Measurements from ENCODE around the gene PCF11.

- TF ChIP-seq, protein P1, sequence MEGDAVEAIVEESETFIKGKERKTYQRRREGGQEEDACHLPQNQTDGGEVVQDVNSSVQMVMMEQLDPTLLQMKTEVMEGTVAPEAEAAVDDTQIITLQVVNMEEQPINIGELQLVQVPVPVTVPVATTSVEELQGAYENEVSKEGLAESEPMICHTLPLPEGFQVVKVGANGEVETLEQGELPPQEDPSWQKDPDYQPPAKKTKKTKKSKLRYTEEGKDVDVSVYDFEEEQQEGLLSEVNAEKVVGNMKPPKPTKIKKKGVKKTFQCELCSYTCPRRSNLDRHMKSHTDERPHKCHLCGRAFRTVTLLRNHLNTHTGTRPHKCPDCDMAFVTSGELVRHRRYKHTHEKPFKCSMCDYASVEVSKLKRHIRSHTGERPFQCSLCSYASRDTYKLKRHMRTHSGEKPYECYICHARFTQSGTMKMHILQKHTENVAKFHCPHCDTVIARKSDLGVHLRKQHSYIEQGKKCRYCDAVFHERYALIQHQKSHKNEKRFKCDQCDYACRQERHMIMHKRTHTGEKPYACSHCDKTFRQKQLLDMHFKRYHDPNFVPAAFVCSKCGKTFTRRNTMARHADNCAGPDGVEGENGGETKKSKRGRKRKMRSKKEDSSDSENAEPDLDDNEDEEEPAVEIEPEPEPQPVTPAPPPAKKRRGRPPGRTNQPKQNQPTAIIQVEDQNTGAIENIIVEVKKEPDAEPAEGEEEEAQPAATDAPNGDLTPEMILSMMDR (IDR thresholded peaks at IDR 0.05; ENCODE audit: poor library complexity) = no peak
- TF ChIP-seq EZH2 (IDR thresholded peaks at IDR 0.05; ENCODE audit: borderline replicate concordance) = no peak
Observed at GRCh38 chr11:83122050-83122449, 34.9 kb upstream of the PCF11 start.

Measured in hepatocyte (in vitro differentiated cells).